ENCODE measurements around the gene MGAT4B.

The MGAT4B gene

DNA sequence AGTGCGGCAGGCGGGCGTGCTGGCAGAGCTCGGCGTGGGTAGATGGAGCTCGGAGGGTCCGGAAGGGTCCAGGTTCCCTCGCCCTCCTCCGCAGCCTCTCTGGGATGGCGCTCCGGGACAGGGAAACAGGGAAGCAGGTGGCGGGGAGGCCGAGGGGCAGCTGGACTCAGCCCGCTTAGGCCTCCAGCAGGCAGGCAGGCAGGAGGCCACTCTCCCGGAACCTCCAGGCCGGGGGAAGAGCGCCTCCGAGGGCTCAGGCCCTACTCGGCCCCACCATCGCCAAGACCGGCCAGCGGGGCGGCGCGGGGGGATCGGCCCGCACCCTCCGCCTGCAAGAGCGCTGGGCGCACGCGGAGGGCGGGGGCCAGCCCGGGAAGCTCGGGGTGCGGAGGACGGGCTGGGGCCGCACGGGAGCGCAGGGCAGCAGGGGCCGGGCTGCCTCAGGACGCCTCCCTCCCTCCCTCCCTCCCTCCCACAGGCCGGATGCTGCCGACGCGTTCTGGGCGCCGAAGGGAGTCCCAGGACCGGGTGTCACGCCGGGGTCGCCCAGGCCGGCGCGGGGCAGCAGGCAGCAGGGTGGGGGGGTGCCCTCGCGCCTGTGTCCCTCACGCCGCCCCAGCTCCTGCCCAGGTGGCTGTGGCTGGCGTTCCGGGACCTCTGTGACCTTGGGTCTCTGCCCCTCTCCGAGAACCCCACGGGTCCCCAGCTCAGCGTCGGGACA is 977 bp downstream of the MGAT4B start:
- DNase-seq = no peak

DNA sequence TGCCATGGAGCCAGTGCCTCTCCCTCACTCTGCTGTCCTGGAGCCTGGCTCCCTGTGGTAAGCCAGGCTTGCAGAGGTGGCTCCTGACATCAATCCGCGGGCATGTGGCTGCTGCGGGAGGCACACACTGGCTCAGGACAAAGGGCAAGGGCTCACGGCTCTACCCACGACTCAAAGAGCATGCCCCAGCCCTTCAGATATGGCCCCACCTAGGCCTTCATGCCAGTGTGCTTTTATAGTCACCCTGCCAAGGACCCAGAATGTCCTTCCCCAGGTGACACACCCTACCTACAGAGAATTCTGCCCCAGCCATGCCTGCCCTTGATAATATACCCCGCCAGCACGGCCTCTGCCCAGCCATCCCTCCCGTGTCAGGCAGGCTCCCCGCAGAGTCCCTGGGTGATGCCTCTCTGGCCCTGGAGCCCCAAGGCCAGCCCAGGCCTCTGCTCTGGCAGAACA is 1.6 kb downstream of the MGAT4B start:
- no peak for DNase-seq

DNA sequence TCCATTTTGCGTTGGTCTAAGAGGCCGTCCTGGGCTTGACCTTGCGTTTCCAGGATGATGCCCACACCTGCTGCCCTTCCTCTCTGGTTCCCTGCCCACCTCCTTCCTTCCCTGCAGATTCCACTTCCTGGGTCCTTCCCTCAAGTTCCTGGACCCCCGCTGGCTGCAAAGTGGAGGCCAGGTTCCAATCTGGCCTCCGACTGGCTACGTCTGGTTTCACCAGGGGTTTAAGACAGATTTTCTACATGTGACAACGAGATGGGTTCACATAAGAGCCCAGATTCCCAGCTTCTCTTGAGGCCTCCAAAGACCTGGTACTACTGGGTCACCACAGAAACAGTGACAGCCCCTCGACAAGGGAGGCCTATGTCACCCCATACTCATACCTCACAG is 2.1 kb downstream of the MGAT4B start:
- no peak for DNase-seq

DNA sequence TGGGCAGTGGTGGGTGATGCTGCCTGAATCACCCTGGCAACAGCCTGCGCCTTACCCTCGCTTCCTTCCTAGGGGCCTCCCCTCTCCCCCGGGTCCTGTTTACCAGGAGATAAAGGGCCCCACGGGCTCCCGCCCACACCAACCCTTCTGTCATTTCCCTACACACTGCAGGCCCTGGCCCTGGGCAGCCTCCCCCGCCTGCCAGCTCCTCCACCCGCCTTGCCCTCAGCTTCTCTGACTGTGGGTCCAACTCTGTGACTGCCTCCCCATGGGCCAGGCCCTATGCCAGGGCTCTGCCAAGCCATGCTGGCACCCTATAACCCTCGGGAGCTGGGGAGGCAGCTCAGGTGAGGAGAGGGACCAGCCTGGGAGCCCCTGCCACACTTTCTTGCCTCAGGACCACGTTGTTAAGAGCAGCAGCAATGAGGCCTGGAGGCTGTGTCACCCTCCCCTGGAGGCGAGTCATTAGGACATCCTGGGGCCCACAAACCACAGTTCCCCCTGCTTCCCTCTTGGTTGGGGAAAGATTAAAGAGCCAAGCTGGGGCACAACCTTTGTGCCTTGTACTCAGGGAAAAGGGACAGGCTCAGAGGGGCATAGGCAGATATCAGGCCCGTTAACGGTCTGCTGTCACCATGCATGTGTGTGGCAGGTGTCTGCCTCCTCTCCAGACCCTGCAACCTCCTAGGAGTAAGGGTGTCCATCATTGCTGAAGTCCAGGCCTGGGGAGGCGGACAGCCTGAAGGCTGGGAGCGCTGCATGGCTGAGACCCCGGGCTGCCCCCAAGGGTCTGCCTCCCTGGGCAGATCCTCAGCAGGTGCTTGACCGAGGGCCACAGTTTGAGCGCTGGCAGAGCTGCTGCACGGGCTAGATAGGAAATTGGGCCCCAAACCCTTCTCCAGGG is 2.8 kb downstream of the MGAT4B start:
- no peak for DNase-seq

DNA sequence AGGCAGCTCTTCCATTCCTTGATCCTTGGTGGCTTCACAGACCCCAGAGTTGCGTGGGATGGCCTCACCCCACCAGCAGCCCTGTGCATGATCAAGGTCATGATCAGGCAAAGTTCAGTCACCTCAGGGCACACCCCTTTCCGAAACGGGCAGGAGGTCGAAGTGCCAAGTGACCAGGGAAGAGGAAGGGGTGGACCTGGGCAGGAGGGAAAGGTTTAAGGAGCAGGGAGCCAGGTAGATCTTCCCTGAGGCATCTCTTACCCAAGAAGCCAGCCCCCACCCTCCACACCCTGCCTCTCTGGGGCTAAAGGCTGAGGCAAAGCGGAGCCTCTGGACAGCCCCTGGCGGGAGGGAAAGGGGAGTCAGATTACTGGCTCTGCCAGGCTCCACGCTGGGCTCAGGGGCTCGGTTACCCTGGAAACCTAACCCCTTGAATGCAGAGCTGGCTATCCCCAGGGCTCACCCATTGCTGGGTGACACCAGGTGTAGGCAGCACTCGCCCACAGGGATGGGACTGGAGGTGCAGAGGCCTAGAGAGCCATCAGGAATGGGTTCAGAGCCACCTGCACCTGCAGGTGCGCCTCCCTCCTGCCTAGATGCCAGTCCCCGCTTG is 3.6 kb downstream of the MGAT4B start:
- DNase-seq = no peak

DNA sequence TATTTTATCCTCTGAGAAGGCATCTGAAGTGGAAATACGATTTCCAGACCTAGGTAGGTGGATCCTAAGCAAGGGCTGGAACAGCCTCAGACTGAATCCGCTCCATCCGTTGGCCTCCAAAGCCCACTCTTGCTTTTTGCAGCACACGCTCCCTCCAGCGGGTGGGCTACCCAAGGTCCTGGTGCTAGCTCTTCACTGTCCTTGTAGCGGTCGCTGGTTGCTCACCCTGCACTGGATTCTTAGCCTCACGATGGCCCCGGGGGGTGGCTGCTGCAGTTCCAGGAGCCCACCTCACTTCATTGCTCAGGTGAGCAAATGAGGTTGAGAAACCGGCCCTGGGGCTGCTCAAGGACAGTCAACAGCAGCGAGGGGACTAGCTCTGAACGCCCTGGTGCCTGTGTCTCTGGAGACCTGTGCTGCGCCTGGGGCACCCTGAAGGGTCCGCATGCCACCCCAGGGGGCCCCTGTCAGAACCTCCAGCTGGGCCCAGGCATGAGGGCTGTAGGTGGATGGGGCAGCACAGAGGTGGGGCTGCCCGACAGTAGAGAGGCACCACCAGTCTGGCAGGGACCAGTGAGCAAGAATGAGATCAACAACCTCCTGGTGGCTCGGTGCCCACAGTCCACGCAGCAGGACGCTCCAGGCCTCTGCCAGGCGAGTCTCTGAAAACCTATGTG is 4.3 kb downstream of the MGAT4B start:
- no peak for DNase-seq

DNA sequence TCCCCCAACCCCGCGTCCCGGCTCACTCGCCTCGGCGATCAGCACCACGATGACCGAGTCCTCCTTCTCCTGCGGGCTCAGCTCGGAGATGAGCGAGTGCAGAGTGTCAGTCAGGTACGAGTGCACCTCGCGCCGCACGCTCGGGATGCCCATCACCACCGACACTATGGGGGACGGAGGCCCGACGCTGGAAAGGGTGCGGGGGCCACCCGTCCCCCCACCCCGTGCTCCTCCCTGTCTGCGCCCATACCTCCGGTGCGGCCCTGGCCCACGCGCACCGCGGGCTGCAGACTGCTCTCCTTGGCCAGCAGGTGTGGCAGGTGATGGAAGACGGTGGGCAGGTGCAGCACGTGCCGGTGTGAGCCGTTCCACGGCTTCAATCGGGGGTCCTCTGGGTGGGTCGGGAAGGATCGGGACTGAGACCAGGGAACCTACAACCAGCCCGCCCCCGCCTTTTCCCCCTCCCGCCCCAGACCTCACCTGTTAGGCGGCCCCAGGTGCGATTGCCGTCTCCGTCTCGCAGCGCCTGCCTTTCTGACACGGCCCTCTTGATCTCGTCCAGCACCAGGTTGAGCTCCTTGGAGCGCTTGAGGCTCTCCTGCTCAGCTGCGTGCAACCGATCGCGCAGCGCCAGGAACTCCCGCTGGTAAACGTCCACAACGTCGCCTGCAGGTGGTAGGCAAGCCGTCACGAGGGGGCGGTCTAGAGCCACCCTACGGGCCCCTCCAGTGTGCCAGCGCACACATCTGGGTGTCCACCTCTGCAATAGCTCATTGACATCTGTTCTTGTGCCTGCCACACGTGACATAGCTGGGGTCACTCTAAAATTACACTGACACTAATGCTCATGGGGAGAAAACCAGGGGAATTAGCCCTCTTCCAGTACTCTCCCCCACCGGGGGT is 5.1 kb downstream of the MGAT4B start:
- DNase-seq = peak; percentile 75

DNA sequence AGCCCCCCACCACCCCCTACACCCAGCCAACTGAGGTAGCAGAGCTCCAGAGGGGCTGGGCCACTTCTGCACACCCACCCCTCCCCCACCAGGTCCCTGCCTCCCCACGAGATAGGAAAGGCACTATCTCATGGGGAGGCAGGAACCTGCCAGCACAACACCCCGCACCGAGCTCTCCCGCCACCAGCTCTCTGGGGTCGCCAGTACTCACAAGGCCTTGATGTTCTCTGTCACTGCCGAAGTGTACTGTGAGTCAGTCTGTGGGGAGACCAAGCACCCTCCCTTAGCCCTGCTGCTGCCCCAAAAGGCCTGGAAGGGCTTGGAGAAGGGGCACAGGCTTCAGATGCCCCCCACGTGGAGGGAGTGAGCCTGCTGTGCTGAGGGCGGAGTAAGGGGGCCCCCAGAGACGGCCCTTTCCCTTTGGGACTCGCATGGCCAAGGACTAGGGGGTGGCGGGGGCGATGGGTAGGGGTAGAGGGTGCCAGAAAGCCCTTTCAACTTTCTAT is 5.9 kb downstream of the MGAT4B start:
- DNase-seq = no peak

DNA sequence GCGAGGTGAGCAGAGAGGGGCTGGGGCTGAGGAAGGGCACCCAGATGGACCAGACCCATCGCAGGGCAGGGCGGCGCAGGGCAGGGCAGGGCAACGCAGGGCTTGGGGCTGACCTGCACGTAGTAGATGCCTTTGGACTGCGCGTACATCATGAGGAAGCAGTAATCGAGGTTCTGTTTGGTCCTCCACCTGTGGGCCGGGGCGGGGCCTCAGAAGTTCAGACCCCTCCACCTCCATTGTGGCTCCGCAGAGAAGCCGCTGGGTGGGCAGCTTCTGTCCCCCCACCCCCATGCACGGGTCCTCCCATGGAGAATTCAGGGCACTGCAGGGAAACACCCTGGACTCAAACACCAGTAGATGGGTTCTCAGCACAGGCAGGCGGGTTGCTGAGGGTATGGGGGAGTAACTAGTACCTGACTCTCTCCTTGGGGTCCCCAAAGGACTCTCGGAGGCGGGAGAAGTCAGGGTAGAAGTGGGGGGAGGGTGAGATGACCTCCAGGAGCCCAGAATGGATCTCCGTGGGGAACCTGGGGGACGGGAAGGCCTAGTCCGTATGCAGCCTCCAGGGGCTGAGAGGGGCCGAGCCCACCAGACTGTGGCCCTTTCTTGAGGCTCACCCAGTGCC is 6.5 kb downstream of the MGAT4B start:
- DNase-seq = no peak

DNA sequence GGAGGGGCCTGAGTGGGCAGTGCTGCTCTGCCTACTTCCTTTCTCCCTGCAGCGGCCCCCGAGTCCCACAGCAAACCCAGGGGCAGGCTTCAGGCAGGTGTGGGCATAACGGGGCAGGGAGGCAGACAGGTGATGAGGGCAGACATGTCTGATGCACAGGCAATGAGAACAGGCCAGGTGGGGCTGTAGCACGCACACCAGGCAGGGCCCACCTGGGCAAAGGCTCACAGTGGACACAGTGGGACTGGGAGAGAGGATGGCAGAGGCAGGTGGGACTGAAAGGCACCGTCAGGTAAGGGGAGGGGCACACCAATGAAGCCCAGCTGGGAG is 7.1 kb downstream of the MGAT4B start:
- DNase-seq = no peak

DNA sequence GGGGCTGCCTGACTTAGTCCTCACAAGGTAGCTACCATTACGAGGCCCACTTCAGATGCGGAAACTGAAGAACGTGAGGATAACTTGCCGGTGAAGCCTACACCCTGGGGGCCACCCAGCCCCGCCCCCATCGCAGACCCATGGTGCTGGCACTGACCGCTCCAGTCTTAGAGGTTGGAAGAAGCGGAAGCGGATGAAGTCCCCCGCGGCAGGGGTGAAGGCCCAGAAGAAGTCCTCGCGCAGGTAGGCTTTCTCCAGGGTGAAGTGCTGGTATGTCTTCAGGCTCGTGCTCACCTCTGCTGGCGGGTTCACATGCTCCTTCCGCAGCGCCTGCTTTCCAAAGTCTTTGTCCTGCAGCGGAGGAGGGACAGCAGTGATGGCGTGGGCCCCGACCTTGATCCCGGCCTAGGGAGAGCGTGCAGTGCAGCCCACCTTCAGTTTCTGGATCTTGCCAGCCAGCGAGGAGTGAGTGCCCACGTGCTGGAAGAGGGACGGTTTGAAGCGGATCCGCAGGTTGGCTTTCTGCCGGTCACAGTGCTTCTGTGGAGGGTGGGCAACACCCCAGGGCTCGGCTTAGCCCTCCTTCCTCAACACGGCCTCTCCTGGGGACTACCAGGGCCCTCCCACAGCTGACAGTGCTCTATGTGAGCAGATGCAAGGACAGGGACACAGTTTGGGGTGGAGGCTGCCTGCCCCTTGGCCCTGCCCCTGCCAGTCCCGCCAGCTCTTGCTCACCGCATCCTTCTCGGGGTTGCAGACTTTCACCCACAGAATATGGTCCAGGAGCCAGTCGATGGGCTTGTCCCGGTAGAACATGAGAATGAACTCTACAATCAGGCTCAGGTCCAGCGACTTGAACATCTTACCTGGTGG is 7.7 kb downstream of the MGAT4B start:
- no peak for DNase-seq

DNA sequence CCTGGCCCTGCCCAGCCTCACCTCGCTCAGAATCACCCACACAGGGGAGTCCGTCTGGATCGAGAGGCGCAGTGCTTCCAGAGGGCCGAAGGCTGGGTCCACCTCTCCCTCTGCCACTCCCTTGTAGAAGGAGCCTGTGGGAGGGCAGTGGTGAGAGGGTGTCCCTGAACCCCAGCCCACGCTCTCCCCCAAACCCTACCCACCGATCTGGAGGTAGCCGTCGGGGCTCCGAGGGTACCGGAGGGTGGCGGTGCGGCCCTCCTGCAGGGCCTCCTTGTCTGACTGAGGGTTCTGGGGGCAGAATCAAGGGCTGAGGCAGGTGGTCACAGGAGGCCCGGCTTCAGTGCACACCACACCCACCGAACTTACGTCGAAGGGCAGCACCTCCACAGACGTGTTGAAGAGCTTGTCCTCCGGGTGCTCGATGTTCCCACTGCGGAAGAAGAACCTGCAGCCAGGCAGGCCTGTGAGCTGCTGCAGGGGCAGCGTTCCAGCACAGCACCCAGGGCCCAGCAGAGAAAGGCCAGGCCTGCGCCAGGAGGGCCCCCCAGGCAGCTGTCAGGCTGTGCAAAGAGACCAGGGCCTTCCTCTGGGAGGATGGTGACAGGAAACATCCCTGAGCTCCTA is 8.4 kb downstream of the MGAT4B start:
- DNase-seq = no peak

DNA sequence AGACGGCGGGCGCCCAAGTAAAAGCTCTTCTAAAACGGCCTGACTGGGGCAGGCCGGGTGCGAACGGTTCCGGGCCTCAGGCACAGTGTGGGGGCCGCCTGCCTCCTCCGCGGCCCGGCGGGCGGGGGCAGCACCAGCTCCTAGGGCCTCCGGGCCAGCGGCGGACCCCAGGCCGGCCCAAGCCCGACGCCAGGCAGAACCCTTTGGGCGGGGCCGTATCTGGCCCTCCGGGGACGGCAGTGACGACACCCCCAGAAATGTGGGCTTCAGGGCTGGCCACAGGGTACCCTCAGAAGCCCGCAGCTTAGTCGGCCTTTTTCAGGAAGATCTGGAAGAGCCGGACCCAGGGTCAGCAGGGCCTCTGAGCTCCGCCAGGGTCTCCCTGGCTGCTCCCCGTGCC is 8.9 kb downstream of the MGAT4B start:
- no peak for DNase-seq

DNA sequence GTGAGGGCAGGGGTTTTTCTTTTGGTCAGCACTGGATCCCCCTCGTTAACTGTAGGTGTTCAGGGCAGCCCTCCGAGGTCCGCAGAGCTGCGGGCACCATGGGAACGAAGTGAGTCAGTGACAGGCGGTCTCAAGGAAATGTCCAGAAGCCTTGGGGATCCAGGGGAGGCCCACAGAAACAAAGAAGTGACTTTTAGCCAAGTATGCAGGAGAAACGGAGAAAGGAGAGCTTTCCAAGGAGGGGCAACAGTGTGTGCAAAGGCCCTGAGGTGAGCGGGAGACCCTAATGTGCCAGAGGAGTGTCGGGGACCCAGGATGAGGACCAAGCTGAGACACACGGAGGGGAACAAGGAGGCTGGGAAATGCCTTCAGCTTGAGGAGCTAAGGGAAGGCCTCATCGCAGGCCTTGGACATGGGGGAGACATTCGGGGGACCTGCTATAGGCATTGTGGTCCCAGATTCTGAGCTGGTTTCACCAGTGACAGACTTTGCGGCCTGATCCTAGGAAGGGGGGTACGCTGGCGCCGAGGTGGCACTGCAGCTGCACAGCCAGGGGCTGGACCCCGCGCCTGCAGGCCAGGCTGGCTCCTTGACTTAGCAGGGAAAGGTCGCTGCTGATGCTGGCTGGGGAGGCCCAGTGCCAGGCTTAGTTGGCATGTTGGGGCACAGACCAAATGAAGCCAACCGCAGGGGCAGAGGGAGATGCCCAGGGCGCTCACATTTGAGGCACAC is 9.6 kb downstream of the MGAT4B start:
- DNase-seq = no peak

DNA sequence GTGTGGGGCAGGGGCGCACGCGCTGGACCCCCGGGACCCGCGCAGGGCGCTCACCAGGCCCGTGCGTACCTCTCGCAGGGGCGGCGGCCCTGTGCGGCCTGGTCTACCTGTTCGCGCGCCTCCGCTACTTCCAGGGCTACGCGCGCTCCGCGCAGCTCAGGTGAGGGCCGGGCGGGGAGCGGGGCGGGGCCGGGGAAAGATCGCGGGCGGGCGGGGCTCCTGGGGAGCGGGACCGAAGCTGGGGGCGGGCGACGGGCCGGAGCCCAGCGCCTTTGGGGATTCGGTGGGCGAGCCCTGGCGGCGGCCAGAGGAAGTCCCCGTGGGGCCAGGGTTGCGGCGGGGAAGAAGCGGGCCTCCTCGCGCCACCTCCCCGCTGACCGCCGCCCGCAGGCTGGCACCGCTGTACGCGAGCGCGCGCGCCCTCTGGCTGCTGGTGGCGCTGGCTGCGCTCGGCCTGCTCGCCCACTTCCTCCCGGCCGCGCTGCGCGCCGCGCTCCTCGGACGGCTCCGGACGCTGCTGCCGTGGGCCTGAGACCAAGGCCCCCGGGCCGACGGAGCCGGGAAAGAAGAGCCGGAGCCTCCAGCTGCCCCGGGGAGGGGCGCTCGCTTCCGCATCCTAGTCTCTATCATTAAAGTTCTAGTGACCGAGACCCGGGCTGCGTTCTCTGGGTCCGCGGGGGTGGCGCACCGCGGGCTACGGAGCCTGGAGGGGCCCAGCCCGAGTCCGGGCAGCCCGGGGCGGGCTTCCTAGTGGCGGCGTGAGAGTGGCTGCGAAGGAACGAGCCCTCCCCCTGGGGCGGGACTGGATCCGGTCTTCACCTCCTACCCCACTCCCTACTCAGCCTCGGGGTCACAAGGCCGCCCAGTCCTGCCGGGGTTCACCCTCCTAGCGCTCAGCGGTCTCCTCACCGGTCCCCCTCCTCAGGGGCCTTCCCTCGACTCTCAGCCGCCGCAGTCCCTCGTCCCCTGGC is 10.5 kb downstream of the MGAT4B start:
- peak; percentile 57 for DNase-seq

DNA sequence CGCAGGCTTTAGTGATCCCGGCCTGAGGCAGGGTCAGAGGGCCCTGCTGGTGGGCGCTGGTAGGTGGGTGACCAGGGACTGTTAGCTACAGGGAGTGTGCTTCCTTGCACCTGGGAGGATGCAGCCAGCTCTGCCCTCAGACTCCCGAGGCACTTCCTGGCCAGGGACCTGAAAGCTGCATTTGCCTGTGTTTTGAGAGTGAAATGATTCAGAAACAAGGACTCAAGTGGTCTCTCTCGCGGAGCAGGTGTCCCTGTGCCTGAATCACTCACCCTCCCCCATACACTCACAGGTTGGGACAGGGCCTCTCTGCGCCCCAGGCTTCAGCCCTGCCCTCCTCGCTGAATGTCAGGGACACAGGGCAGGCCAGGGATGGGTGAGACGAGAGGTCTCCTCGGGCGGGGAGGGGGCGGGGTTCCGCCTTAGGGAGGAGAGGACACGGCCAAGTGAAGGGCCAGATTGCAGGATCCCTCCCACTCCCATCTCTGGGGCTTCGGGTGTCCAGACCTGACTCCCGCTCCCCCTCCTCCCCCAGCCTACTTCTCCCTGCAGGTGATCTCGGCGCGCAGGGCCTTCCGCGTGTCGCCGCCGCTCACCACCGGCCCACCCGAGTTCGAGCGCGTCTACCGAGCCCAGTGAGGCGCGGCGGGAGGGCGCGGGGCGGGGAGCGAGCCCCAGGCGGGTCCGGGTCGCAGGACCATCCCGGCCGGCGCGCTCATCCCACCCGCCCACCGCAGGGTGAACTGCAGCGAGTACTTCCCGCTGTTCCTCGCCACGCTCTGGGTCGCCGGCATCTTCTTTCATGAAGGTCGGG is 11.4 kb downstream of the MGAT4B start:
- no peak for DNase-seq

DNA sequence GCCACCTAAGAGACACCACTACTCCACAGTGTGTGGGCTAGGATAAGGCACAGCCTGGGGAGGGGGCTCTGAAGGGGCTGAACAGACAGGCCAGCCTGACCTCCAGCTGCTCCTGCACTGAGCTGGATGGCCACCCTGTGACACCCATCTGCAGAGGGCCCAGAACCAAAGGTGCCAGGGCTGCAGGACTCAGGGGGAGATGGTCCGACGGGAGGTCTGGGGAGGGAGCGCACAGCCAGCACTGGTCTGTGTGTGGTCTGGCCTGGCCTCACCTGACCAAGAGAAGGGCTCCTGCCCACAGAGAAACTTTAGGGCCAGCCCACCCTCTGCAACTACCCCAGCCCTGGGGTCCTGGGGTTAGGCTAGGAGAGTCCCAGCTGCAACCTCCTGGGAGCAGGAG is 12.1 kb downstream of the MGAT4B start:
- DNase-seq = no peak

Measured in central memory CD4-positive, alpha-beta T cell (primary cell).